Thoracic aorta (tissue), 2 donors: ENCODE results near the gene CREB3L4. TPM values are rescaled to one million over a fixed set of nuclear protein-coding genes. Genes with fewer than 3 reads are reported as not detected.

ENCODE experiments used
- ATAC-seq: fragments of 150-250 bp; one replicate; pipeline ENCODE4 v1.8.0; 2017; ENCODE audit warnings: low read depth; ENCODE audit not compliant: insufficient number of reproducible peaks, low FRiP score
- DNase-seq: peaks from one replicate; pipeline ENCODE4 v3.0.0-alpha.2; 2020; ENCODE audit warnings: low spot score
- H3K27ac ChIP-seq, 2 donors: fragments of 200-600 bp; sonication (generic); 1 replicate in 1 of 2; 2 replicates in 1 of 2; pipeline ENCODE4 v1.5.1; 2016; ENCODE audit warnings: mild to moderate bottlenecking in 2 of 2, moderate library complexity in 2 of 2
- H3K27me3 ChIP-seq: fragments of 200-600 bp; sonication (generic); replicated peaks from 2 replicates; pipeline ENCODE4 v1.6.0; 2016; ENCODE audit warnings: mild to moderate bottlenecking; ENCODE audit not compliant: insufficient read depth
- H3K36me3 ChIP-seq: fragments of 200-600 bp; sonication (generic); one replicate; pipeline ENCODE4 v1.5.1; 2016
- H3K4me1 ChIP-seq, 2 donors: fragments of 200-600 bp; sonication (generic); 1 replicate in 1 of 2; 2 replicates in 1 of 2; pipeline versions ENCODE4 v1.5.1 to v1.6.0; 2016; ENCODE audit warnings: low read depth in 2 of 2, mild to moderate bottlenecking in 1 of 2; ENCODE audit not compliant: control insufficient read depth in 1 of 2
- H3K4me3 ChIP-seq: fragments of 200-600 bp; sonication (generic); 2 replicates; pipeline ENCODE4 v1.5.1; 2016; ENCODE audit warnings: mild to moderate bottlenecking
- H3K9me3 ChIP-seq: fragments of 200-600 bp; sonication (generic); 2 replicates; pipeline ENCODE4 v1.5.1; 2016
- total RNA-seq, 2 donors: library from RNA; depleted of rRNA; stranded (reverse); fragments of >200 nt; gene quantifications; one replicate each; pipeline versions ENCODE4 v1.1.0 to v1.2.3, GENCODE V29; 2016
- TF ChIP-seq, protein P1 (sequence below): fragments of 200-600 bp; sonication (generic); IDR thresholded peaks from one replicate; pipeline ENCODE4 v1.5.1; 2019; ENCODE audit warnings: antibody characterized with exemption

CREB3L4 gene
- total RNA-seq, 2 donors from 2014 or later, result 3.2 to 11.1 TPM

GRCh38 chr1:153984123-153984894 is 16.6 kb downstream of the CREB3L4 start:
- Histone ChIP-seq H3K4me3 (peak overlapping the region; percentile 81), H3K27me3 (no peaks in the 10 kb centered on the region), H3K9me3 (no peaks in the 10 kb centered on the region), H3K27ac (peak overlapping the region; percentile 80 to 92), H3K4me1 (peaks cover 9 to 19% of the 10 kb centered on the region in 2 donors), H3K36me3 (no peaks in the 10 kb centered on the region)
- ATAC-seq (no peak), DNase-seq (no peak)
- TF ChIP-seq, protein P1, sequence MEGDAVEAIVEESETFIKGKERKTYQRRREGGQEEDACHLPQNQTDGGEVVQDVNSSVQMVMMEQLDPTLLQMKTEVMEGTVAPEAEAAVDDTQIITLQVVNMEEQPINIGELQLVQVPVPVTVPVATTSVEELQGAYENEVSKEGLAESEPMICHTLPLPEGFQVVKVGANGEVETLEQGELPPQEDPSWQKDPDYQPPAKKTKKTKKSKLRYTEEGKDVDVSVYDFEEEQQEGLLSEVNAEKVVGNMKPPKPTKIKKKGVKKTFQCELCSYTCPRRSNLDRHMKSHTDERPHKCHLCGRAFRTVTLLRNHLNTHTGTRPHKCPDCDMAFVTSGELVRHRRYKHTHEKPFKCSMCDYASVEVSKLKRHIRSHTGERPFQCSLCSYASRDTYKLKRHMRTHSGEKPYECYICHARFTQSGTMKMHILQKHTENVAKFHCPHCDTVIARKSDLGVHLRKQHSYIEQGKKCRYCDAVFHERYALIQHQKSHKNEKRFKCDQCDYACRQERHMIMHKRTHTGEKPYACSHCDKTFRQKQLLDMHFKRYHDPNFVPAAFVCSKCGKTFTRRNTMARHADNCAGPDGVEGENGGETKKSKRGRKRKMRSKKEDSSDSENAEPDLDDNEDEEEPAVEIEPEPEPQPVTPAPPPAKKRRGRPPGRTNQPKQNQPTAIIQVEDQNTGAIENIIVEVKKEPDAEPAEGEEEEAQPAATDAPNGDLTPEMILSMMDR, result no peak

- H3K27ac ChIP-seq, result peak overlapping the region; percentile 80 to 92
- no peak for ATAC-seq
- H3K4me3 ChIP-seq, result peak overlapping the region; percentile 81
- H3K4me1 ChIP-seq, result peaks cover 13 to 19% of the 10 kb centered on the region in 2 donors
- DNase-seq, result no peak
- H3K27me3 ChIP-seq, result no peaks in the 10 kb centered on the region
- TF ChIP-seq, protein P1, result no peak
- no peaks in the 10 kb centered on the region for H3K36me3 ChIP-seq
- H3K9me3 ChIP-seq, result no peaks in the 10 kb centered on the region
Measured at GRCh38 chr1:153985341-153985912, 17.7 kb downstream of the CREB3L4 start.

- Histone ChIP-seq H3K4me3 (peak within 1 kb of the TSS; percentile 81), H3K4me1 (peaks cover 13 to 19% of the 10 kb centered on the region in 2 donors), H3K36me3 (no peaks in the 10 kb centered on the region), H3K27me3 (no peaks in the 10 kb centered on the region), H3K27ac (peak within 1 kb of the TSS; percentile 92 to 93), H3K9me3 (no peaks in the 10 kb centered on the region)
- TF ChIP-seq, protein P1, result no peak
- ATAC-seq (peak; percentile 64), DNase-seq (peak; percentile 33)
Measured at GRCh38 chr1:153985941-153986761, 18.4 kb downstream of the CREB3L4 start, which contains the start of gene RAB13. Gene RAB13 (minus strand): TSS chr1:153986339. CDS start chr1:153986236, 103 bp downstream.

DNA sequence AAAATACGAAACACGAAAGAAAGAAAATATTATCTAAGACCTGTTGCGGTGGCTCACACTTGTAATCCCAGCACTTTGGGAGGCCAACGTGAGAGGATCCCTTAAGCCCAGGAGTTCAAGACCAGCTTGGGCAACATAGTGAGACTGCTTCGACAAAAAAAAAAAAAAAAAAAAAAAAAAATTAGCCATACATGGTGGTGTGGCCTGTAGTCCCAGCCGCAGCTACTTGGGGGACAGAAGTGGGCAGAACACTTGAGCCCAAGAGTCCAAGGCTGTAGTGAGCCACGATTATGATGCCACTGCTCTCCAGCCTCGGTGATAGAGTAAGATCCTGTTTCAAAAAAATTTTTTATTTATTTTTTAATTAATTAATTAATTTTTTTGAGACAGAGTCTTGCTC is 19.9 kb downstream of the CREB3L4 start:
- TF ChIP-seq, protein P1, result no peak
- peak overlapping the region in 1 of 2 donors; percentile 92 for H3K27ac ChIP-seq
- H3K4me1 ChIP-seq, result peaks cover 23 to 34% of the 10 kb centered on the region in 2 donors
- ATAC-seq (no peak), DNase-seq (no peak)
- no peaks in the 10 kb centered on the region for H3K27me3 ChIP-seq
- no peaks in the 10 kb centered on the region for H3K9me3 ChIP-seq
- H3K4me3 ChIP-seq, result no peak overlapping the region
- peaks cover 8% of the 10 kb centered on the region for H3K36me3 ChIP-seq
